ENCODE results near the gene ADCY10. TPM values are rescaled to one million over a fixed set of nuclear protein-coding genes. Genes with fewer than 3 reads are reported as not detected.

The ADCY10 gene
- total and polyA plus RNA-seq, 2 of the 8 experiments (the other 6 are each of a cell fraction or from before 2014, with no cell fraction given), result 0.02 TPM; not detected in 1

- Histone ChIP-seq H2BK120ac (replicated peaks; ENCODE audit: low read depth, low read length) (no peak overlapping the region), H3K4me3 (ENCODE audit: extremely low read depth in 1 of 4, insufficient read depth in 2 of 4, low read depth in 3 of 4, low read length in 4 of 4) (no peak overlapping the region), H3K9me3 (ENCODE audit: insufficient read depth in 2 of 2, low read depth in 1 of 2, low read length in 1 of 2) (peaks cover 8 to 11% of the 10 kb centered on the region in 2 experiments), H3K4me2 (ENCODE audit: insufficient read depth in 1 of 2, low read depth in 2 of 2, low read length in 2 of 2) (no peak overlapping the region), H4K20me1 (replicated peaks in 1 of 2; ENCODE audit: control insufficient read depth in 1 of 2, insufficient read depth in 2 of 2, low read length in 2 of 2) (no peaks in the 10 kb centered on the region), H3K36me3 (ENCODE audit: control insufficient read depth in 2 of 4, insufficient read depth in 4 of 4, low read length in 3 of 4) (no peaks in the 10 kb centered on the region), H2BK15ac (ENCODE audit: low read length) (0 out of 2 replicates have a peak overlapping the region, but pooled peaks have one; percentile 29), H4K8ac (ENCODE audit: extremely low read depth, insufficient read depth, low read length) (no peak overlapping the region), H3K27ac (ENCODE audit: low read depth, low read length) (no peak overlapping the region), H3K9ac (replicated peaks in 1 of 4; ENCODE audit: extremely low read depth in 1 of 4, low read depth in 3 of 4, low read length in 3 of 4) (no peak overlapping the region), H3K23ac (ENCODE audit: insufficient read length) (no peak overlapping the region), H4K5ac (ENCODE audit: insufficient read length, low read depth, low read length) (no peak overlapping the region), H3K56ac (replicated peaks; ENCODE audit: insufficient read length, low read depth, low read length) (no peak overlapping the region), H3K4ac (replicated peaks; ENCODE audit: insufficient read length, low read depth, low read length) (no peak overlapping the region), H2BK5ac (ENCODE audit: low read depth, low read length) (no peak overlapping the region), H3K23me2 (ENCODE audit: low read depth, low read length) (no peaks in the 10 kb centered on the region; the same call in 1 of the 2 replicates), H3K14ac (ENCODE audit: insufficient read length) (no peak overlapping the region), H2BK20ac (ENCODE audit: low read length) (no peak overlapping the region), H3K27me3 (replicated peaks in 1 of 4; ENCODE audit: control insufficient read depth in 3 of 4, extremely low read depth in 1 of 4, insufficient read depth in 3 of 4, low read length in 3 of 4) (no peaks in the 10 kb centered on the region), H2AFZ (ENCODE audit: low read length) (no peak overlapping the region), H3K4me1 (replicated peaks in 1 of 4; ENCODE audit: control insufficient read depth in 3 of 4, insufficient read depth in 4 of 4, low read length in 3 of 4) (peaks cover 0 to 4% (median 3%) of the 10 kb centered on the region in 4 experiments; a peak in 2 of 7 replicates), H2AK5ac (ENCODE audit: low read depth, low read length) (no peak overlapping the region), H2BK12ac (ENCODE audit: low read depth, low read length) (no peak overlapping the region), H3K18ac (ENCODE audit: extremely low read depth, low read length) (no peak overlapping the region), H3K79me2 (ENCODE audit: control insufficient read depth in 1 of 2, insufficient read depth in 2 of 2, low read length in 2 of 2) (no peaks in the 10 kb centered on the region), H4K91ac (replicated peaks; ENCODE audit: insufficient read length, low read length) (no peak overlapping the region), H3K79me1 (ENCODE audit: low read depth, low read length) (no peaks in the 10 kb centered on the region)
- ChIA-PET POLR2A (ENCODE audit: partially characterized antibody) (no interaction called here), CTCF (ENCODE audit: partially characterized antibody) (no interaction called here)
- FAIRE-seq (no peak), DNase-seq (ENCODE audit: low read depth in 1 of 2, low spot score in 2 of 2) (no peak)
- WGBS, 2 experiments (ENCODE audit: extremely low coverage in 1 of 2, insufficient coverage in 1 of 2, insufficient read length in 1 of 2, insufficient replicate concordance in 2 of 2, low coverage in 1 of 2, low lambda C conversion rate in 2 of 2, missing lambda C conversion rate in 1 of 2), result 96% methylated on average over 5 of the region's 5 CpGs; no CpG with 5 or more reads in 1 of the 2 experiments
- no peak for TF ChIP-seq CBX5 (IDR thresholded peaks at IDR 0.05; ENCODE audit: low read depth, low read length)
- no peak for TF ChIP-seq POLR2AphosphoS5 (IDR thresholded peaks at IDR 0.05; ENCODE audit: low read depth, low read length)
- TF ChIP-seq, protein P1, sequence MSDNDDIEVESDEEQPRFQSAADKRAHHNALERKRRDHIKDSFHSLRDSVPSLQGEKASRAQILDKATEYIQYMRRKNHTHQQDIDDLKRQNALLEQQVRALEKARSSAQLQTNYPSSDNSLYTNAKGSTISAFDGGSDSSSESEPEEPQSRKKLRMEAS (IDR thresholded peaks at IDR 0.05), result no peak
- TF ChIP-seq CTBP2 (IDR thresholded peaks at IDR 0.05; ENCODE audit: borderline replicate concordance, insufficient read depth, insufficient read length, low read length), result no peak
- TF ChIP-seq RAD21 (IDR thresholded peaks at IDR 0.05 in 1 of 2, conservative IDR thresholded peaks at IDR 0.05 in 1 of 2; ENCODE audit: low read depth in 2 of 2, low read length in 2 of 2), result no peak
- TF ChIP-seq JUN (IDR thresholded peaks at IDR 0.05; ENCODE audit: low read depth, low read length), result no peak
- TF ChIP-seq SIX5 (IDR thresholded peaks at IDR 0.05; ENCODE audit: low read depth, low read length), result no peak
- TF ChIP-seq KDM4A (IDR thresholded peaks at IDR 0.05; ENCODE audit: low read depth, low read length, severe bottlenecking), result no peak
- TF ChIP-seq ZNF274 (IDR thresholded peaks at IDR 0.05; ENCODE audit: borderline replicate concordance, extremely low read depth, low read length), result no peak
- TF ChIP-seq RNF2 (IDR thresholded peaks at IDR 0.05; ENCODE audit: borderline replicate concordance, low read depth, low read length, missing control alignments, poor library complexity, severe bottlenecking), result no peak
- no peak for TF ChIP-seq RFX5 (IDR thresholded peaks at IDR 0.05; ENCODE audit: borderline replicate concordance, low read depth, low read length)
- no peak for TF ChIP-seq SIRT6 (IDR thresholded peaks at IDR 0.05; ENCODE audit: low read length)
- no peak for TF ChIP-seq KDM5A (IDR thresholded peaks at IDR 0.05; ENCODE audit: low read length)
Measured at GRCh38 chr1:167863921-167864279, 50.0 kb downstream of the ADCY10 start.
